Sigmoid colon (tissue), 7 donors: ENCODE measurements around the gene MAMDC2. TPM values are rescaled to one million over a fixed set of nuclear protein-coding genes. Genes with fewer than 3 reads are reported as not detected.
A peak's percentile ranks its signal among the peaks of the same experiment; 100 is the strongest.

ENCODE experiments used
- DNase-seq: peaks from one replicate; pipeline ENCODE4 v3.0.0-alpha.2; 2019
- H3K27ac ChIP-seq, 4 donors: fragments of 200-600 bp; sonication (generic); one replicate each; pipeline ENCODE4 v1.5.1; 2016 to 2019; ENCODE audit warnings: mild to moderate bottlenecking in 1 of 4
- H3K27me3 ChIP-seq, 3 donors: fragments of 200-600 bp; sonication (generic); one replicate each; pipeline ENCODE4 v1.5.1; 2019; ENCODE audit warnings: mild to moderate bottlenecking in 1 of 3
- H3K36me3 ChIP-seq, 4 donors: fragments of 200-600 bp; sonication (generic); one replicate each; pipeline ENCODE4 v1.5.1; 2016 to 2019
- H3K4me1 ChIP-seq, 4 donors: fragments of 200-600 bp; sonication (generic); one replicate each; pipeline ENCODE4 v1.5.1; 2017 to 2019
- H3K4me3 ChIP-seq, 4 donors: fragments of 200-600 bp; sonication (generic); one replicate each; pipeline ENCODE4 v1.5.1; 2017 to 2019; ENCODE audit warnings: mild to moderate bottlenecking in 2 of 4, moderate library complexity in 1 of 4
- H3K9me3 ChIP-seq, 4 donors: fragments of 200-600 bp in 3 of 4; sonication (generic) in 3 of 4; one replicate each; pipeline versions ENCODE4 v1.5.1 to v1.6.1; 2013 to 2019
- CTCF ChIP-seq, 4 experiments: fragments of 450-650 bp in 3 of 4; fragments of 200-600 bp in 1 of 4; IDR thresholded peaks; one replicate each; pipeline ENCODE4 v1.5.1; 2016 to 2019; ENCODE audit warnings: antibody characterized with exemption in 4 of 4, mild to moderate bottlenecking in 3 of 4, moderate library complexity in 2 of 4
- EP300 ChIP-seq, 4 donors: sonication (generic); formaldehyde crosslinking; IDR thresholded peaks; one replicate each; pipeline ENCODE4 v1.6.1; 2017; ENCODE audit warnings: antibody characterized with exemption in 4 of 4
- POLR2A ChIP-seq, 2 donors: fragments of 450-650 bp; IDR thresholded peaks; one replicate each; pipeline ENCODE4 v1.6.1; 2016; ENCODE audit warnings: antibody characterized with exemption in 2 of 2, mild to moderate bottlenecking in 2 of 2, moderate library complexity in 2 of 2
- POLR2AphosphoS5 ChIP-seq, 4 donors: sonication (generic); formaldehyde crosslinking; IDR thresholded peaks; one replicate each; pipeline ENCODE4 v1.6.1; 2017; ENCODE audit warnings: antibody characterized with exemption in 4 of 4
- WGBS, 2 donors: extraction: QIAGEN DNeasy Blood & Tissue Kit; methylation state at CpG; one replicate each; pipeline ENCODE4 v1.1.7; 2013; 5-methylcytosine and 5-hydroxymethylcytosine counted together
- intact Hi-C: fragments of 100-400 bp; cut with DNase I; formaldehyde crosslinking; loops from one replicate; pipeline ENCODE4 v1.15.1; 2023
- polyA plus RNA-seq, 3 donors: library from polyadenylated mRNA; stranded (reverse); fragments of 200-250 nt; gene quantifications; one replicate each; pipeline ENCODE4 v1.2.3, GENCODE V29; 2013
- total RNA-seq, 4 donors: library from RNA; depleted of rRNA; stranded (reverse); fragments of >200 nt; gene quantifications; one replicate each; pipeline ENCODE4 v1.1.0, GENCODE V29; 2016
- donor health status: healthy with polysubstance abuse.
- donor health status: Bipolar disorder and iron deficiency.
- donor health status: healthy.

MAMDC2 gene
- total and polyA plus RNA-seq, 7 donors, result 2.5 to 167 (median 89.9) TPM

GRCh38 chr9:70046274-70047070 is 2.8 kb downstream of the MAMDC2 start:
- Histone ChIP-seq H3K36me3 (peaks cover 0 to 22% (median 8%) of the 10 kb centered on the region in 4 donors), H3K27me3 (no peaks in the 10 kb centered on the region), H3K27ac (peak overlapping the region; percentile 87 to 98 (median 93)), H3K4me1 (peaks cover 0 to 85% (median 81%) of the 10 kb centered on the region in 4 donors), H3K9me3 (no peaks in the 10 kb centered on the region), H3K4me3 (peak overlapping the region; percentile 61 to 84 (median 76))
- intact Hi-C loops, result loop anchor here (5.0 kb wide), 1 partner anchor 36 kb away; no protein-coding TSS in a partner anchor
- peak; percentile 79 for DNase-seq
- no peak for TF ChIP-seq EP300 (IDR thresholded peaks at IDR 0.05)
- TF ChIP-seq POLR2A (IDR thresholded peaks at IDR 0.05), result peak in 1 of 2 donors; percentile 4
- peak; percentile 38 to 54 (median 42) for TF ChIP-seq POLR2AphosphoS5 (IDR thresholded peaks at IDR 0.05)
- 52 to 65% methylated on average over 7 of the region's 7 CpGs for WGBS, 2 donors

- peak overlapping the region; percentile 87 to 98 (median 93) for H3K27ac ChIP-seq
- peak overlapping the region in 1 of 4 donors; percentile 7 for H3K4me3 ChIP-seq
- peaks cover 0 to 22% (median 8%) of the 10 kb centered on the region in 4 donors for H3K36me3 ChIP-seq
- no peaks in the 10 kb centered on the region for H3K27me3 ChIP-seq
- WGBS, 2 donors, result 49 to 72% methylated on average over 4 of the region's 4 CpGs
- peaks cover 0 to 95% (median 90%) of the 10 kb centered on the region in 4 donors for H3K4me1 ChIP-seq
- intact Hi-C loops, result loop anchor here (5.0 kb wide), 1 partner anchor 33 kb away; no protein-coding TSS in a partner anchor
- TF ChIP-seq POLR2A (IDR thresholded peaks at IDR 0.05), result no peak
- TF ChIP-seq POLR2AphosphoS5 (IDR thresholded peaks at IDR 0.05), result peak; percentile 19 to 55 (median 30)
- TF ChIP-seq EP300 (IDR thresholded peaks at IDR 0.05), result peak in 1 of 4 donors; percentile 15
- TF ChIP-seq CTCF (IDR thresholded peaks at IDR 0.05), result no peak
- H3K9me3 ChIP-seq, result no peaks in the 10 kb centered on the region
- peak; percentile 94 for DNase-seq
These were observed 5.6 kb downstream of the MAMDC2 start for GRCh38 chr9:70049236-70049635.

- Histone ChIP-seq H3K27ac (peak overlapping the region; percentile 87 to 98 (median 93)), H3K4me3 (no peak overlapping the region), H3K36me3 (peaks cover 0 to 22% (median 8%) of the 10 kb centered on the region in 4 donors), H3K4me1 (peaks cover 0 to 100% (median 95%) of the 10 kb centered on the region in 4 donors), H3K9me3 (no peaks in the 10 kb centered on the region), H3K27me3 (no peaks in the 10 kb centered on the region)
- TF ChIP-seq EP300 (IDR thresholded peaks at IDR 0.05) (peak in 3 of 4 donors; percentile 11 to 57 (median 52)), POLR2AphosphoS5 (IDR thresholded peaks at IDR 0.05) (peak in 3 of 4 donors; percentile 75 to 83 (median 80)), CTCF (IDR thresholded peaks at IDR 0.05) (no peak), POLR2A (IDR thresholded peaks at IDR 0.05) (peak in 1 of 2 donors; percentile 26)
- intact Hi-C loops, result loop anchor here (5.0 to 10.0 kb wide), 2 partner anchors 33 to 425 kb away; no protein-coding TSS in a partner anchor
- peak; percentile 98 for DNase-seq
- 74 to 77% methylated on average over 6 of the region's 6 CpGs for WGBS, 2 donors
These were observed 6.1 kb downstream of the MAMDC2 start for GRCh38 chr9:70049672-70050271.

GRCh38 chr9:70052768-70053167 is 9.1 kb downstream of the MAMDC2 start:
- TF ChIP-seq POLR2AphosphoS5 (IDR thresholded peaks at IDR 0.05), result no peak
- TF ChIP-seq EP300 (IDR thresholded peaks at IDR 0.05), result no peak
- TF ChIP-seq POLR2A (IDR thresholded peaks at IDR 0.05), result no peak
- TF ChIP-seq CTCF (IDR thresholded peaks at IDR 0.05), result no peak
- Histone ChIP-seq H3K27ac (peak overlapping the region; percentile 87 to 98 (median 93)), H3K9me3 (no peaks in the 10 kb centered on the region), H3K27me3 (no peaks in the 10 kb centered on the region), H3K36me3 (peaks cover 0 to 16% (median 6%) of the 10 kb centered on the region in 4 donors), H3K4me3 (no peak overlapping the region), H3K4me1 (peaks cover 0 to 100% (median 97%) of the 10 kb centered on the region in 4 donors)
- 94% methylated on average over 1 of the region's 1 CpG for WGBS, 2 donors
- intact Hi-C loops, result loop anchor here (10.0 kb wide), 1 partner anchor 422 kb away; no protein-coding TSS in a partner anchor
- DNase-seq, result no peak
